Measurements from ENCODE around the gene U2AF2. TPM values are rescaled to one million over a fixed set of nuclear protein-coding genes. Genes with fewer than 3 reads are reported as not detected.

The U2AF2 gene
- total RNA-seq, 1 donor from 2014 or later = 216 TPM

GRCh38 chr19:55692681-55693081 is 37.8 kb downstream of the U2AF2 start:
- Mint-ChIP-seq H3K9me3 (ENCODE audit: unreplicated experiment) (peaks cover 4% of the 10 kb centered on the region), H3K4me1 (ENCODE audit: low read depth, unreplicated experiment) (no peaks in the 10 kb centered on the region), H3K27me3 (ENCODE audit: unreplicated experiment) (peaks cover 8% of the 10 kb centered on the region), H3K4me3 (ENCODE audit: unreplicated experiment) (no peak overlapping the region), H3K36me3 (ENCODE audit: unreplicated experiment) (no peaks in the 10 kb centered on the region), H3K27ac (ENCODE audit: unreplicated experiment) (no peak overlapping the region)
- no peak for TF ChIP-seq CTCF (IDR thresholded peaks at IDR 0.05; ENCODE audit: partially characterized antibody, unreplicated experiment)
- no peak for DNase-seq

- DNase-seq = no peak
These were observed 38.6 kb downstream of the U2AF2 start for GRCh38 chr19:55693336-55693974.

GRCh38 chr19:55694241-55694655 is 39.4 kb downstream of the U2AF2 start:
- H3K36me3 Mint-ChIP-seq (ENCODE audit: unreplicated experiment) = no peaks in the 10 kb centered on the region
- no peak for TF ChIP-seq CTCF (IDR thresholded peaks at IDR 0.05; ENCODE audit: partially characterized antibody, unreplicated experiment)
- no peaks in the 10 kb centered on the region for H3K4me1 Mint-ChIP-seq (ENCODE audit: low read depth, unreplicated experiment)
- H3K27ac Mint-ChIP-seq (ENCODE audit: unreplicated experiment) = no peak overlapping the region
- DNase-seq = no peak
- H3K9me3 Mint-ChIP-seq (ENCODE audit: unreplicated experiment) = peaks cover 4% of the 10 kb centered on the region
- H3K4me3 Mint-ChIP-seq (ENCODE audit: unreplicated experiment) = no peak overlapping the region
- peaks cover 12% of the 10 kb centered on the region for H3K27me3 Mint-ChIP-seq (ENCODE audit: unreplicated experiment)

More at GRCh38 chr19:55693336-55693974, 38.6 kb downstream of the U2AF2 start:
- H3K4me3 Mint-ChIP-seq (ENCODE audit: unreplicated experiment) = no peak overlapping the region
- H3K4me1 Mint-ChIP-seq (ENCODE audit: low read depth, unreplicated experiment) = no peaks in the 10 kb centered on the region
- H3K9me3 Mint-ChIP-seq (ENCODE audit: unreplicated experiment) = peaks cover 4% of the 10 kb centered on the region
- no peaks in the 10 kb centered on the region for H3K36me3 Mint-ChIP-seq (ENCODE audit: unreplicated experiment)
- TF ChIP-seq CTCF (IDR thresholded peaks at IDR 0.05; ENCODE audit: partially characterized antibody, unreplicated experiment) = no peak
- no peak overlapping the region for H3K27ac Mint-ChIP-seq (ENCODE audit: unreplicated experiment)
- peaks cover 10% of the 10 kb centered on the region for H3K27me3 Mint-ChIP-seq (ENCODE audit: unreplicated experiment)

- no peak overlapping the region for H3K27ac Mint-ChIP-seq (ENCODE audit: unreplicated experiment)
- no peak for DNase-seq
- no peak for TF ChIP-seq CTCF (IDR thresholded peaks at IDR 0.05; ENCODE audit: partially characterized antibody, unreplicated experiment)
- H3K36me3 Mint-ChIP-seq (ENCODE audit: unreplicated experiment) = no peaks in the 10 kb centered on the region
- no peaks in the 10 kb centered on the region for H3K4me1 Mint-ChIP-seq (ENCODE audit: low read depth, unreplicated experiment)
- H3K27me3 Mint-ChIP-seq (ENCODE audit: unreplicated experiment) = peaks cover 12% of the 10 kb centered on the region
- H3K9me3 Mint-ChIP-seq (ENCODE audit: unreplicated experiment) = peaks cover 4% of the 10 kb centered on the region
- H3K4me3 Mint-ChIP-seq (ENCODE audit: unreplicated experiment) = no peak overlapping the region
These were observed 40.0 kb downstream of the U2AF2 start for GRCh38 chr19:55694656-55695491.

Measured in glutamatergic neuron (in vitro differentiated cells).